NCI-H1930 (cell line): Measurements from ENCODE around the gene PAN3.
A peak's percentile ranks its signal among the peaks of the same experiment; 100 is the strongest.
"Not testable (repeated sequence)": the region's sequence is repeated elsewhere in the genome, so short reads cannot be mapped to it uniquely, and the experiment has no call there.

ENCODE experiments used
- DNase-seq, 2 experiments: peaks; one replicate each; lab custom pipeline; 2025; lab: John Stamatoyannopoulos, UW

The PAN3 gene

GRCh38 chr13:28138012-28138755 lies at the start of gene PAN3:
TSS of gene PAN3 (plus strand) at chr13:28138545. CDS start at chr13:28138658, 113 bp downstream.
- peak; percentile 84 to 93 for DNase-seq

GRCh38 chr13:28089065-28089464 lies 49.3 kb upstream of the PAN3 start:
- no peak for DNase-seq

GRCh38 chr13:28092431-28092830 lies 45.9 kb upstream of the PAN3 start:
- DNase-seq, result no peak

- no peak for DNase-seq
Observed at GRCh38 chr13:28093881-28094280, 44.5 kb upstream of the PAN3 start.

GRCh38 chr13:28094306-28094705 lies 44.0 kb upstream of the PAN3 start:
- no peak for DNase-seq

- DNase-seq, result no peak
Observed at GRCh38 chr13:28097503-28097902, 40.8 kb upstream of the PAN3 start.

GRCh38 chr13:28099396-28100149 lies 38.8 kb upstream of the PAN3 start:
- DNase-seq, result no peak

- DNase-seq, result peak; percentile 38 to 54
Observed at GRCh38 chr13:28100150-28101121, 37.9 kb upstream of the PAN3 start, which contains the start of gene FLT3. TSS of gene FLT3 (minus strand) at chr13:28100576. CDS start at chr13:28100510, 66 bp downstream.

GRCh38 chr13:28101886-28102285 lies 36.5 kb upstream of the PAN3 start:
- DNase-seq, result not testable (repeated sequence)

- DNase-seq, result no peak
Observed at GRCh38 chr13:28106976-28107375, 31.4 kb upstream of the PAN3 start.

- DNase-seq, result no peak
Observed at GRCh38 chr13:28110414-28110813, 27.9 kb upstream of the PAN3 start.

GRCh38 chr13:28116736-28117135 lies 21.6 kb upstream of the PAN3 start:
- DNase-seq, result no peak

- DNase-seq, result no peak
Observed at GRCh38 chr13:28117689-28118377, 20.5 kb upstream of the PAN3 start.

- DNase-seq, result no peak
Observed at GRCh38 chr13:28120317-28120716, 18.0 kb upstream of the PAN3 start.

GRCh38 chr13:28121224-28121623 lies 17.1 kb upstream of the PAN3 start:
- DNase-seq, result no peak

- DNase-seq, result no peak
Observed at GRCh38 chr13:28128030-28128429, 10.3 kb upstream of the PAN3 start.

- DNase-seq, result no peak
Observed at GRCh38 chr13:28128926-28129325, 9.4 kb upstream of the PAN3 start.

- no peak for DNase-seq
Observed at GRCh38 chr13:28129911-28130693, 8.2 kb upstream of the PAN3 start.

- DNase-seq, result no peak
Observed at GRCh38 chr13:28131646-28132045, 6.7 kb upstream of the PAN3 start.

GRCh38 chr13:28136916-28137315 lies 1.4 kb upstream of the PAN3 start:
- no peak for DNase-seq

- DNase-seq, result peak in 1 of 2 experiments; percentile 38
Observed at GRCh38 chr13:28137596-28137995, 749 bp upstream of the PAN3 start.
